IMR-90 (cell line): ENCODE data around the gene PHC2. TPM values are rescaled to one million over a fixed set of nuclear protein-coding genes. Genes with fewer than 3 reads are reported as not detected.

Source experiments
- ATAC-seq: fragments of 200-7000 bp; cut with Tn5 transposase; 2 replicates; pipeline ENCODE4 v1.9.1; 2020; ENCODE audit warnings: low read depth, mild to moderate bottlenecking, moderate library complexity
- BruUV-seq: library from RNA; stranded (reverse); fragments of 400-500 nt; replicated peaks from 2 replicates; lab custom pipeline; 2021; lab: Mats Ljungman, UMichigan
- CTCF ChIA-PET: fragments of 300-600 bp; formaldehyde crosslinking; extraction: SDS; loops from one replicate; lab custom pipeline; 2021; ENCODE audit warnings: antibody characterized with exemption; lab: Yijun Ruan, JAX
- POLR2A ChIA-PET: fragments of 300-600 bp; sonication (Branson Sonifier 250); formaldehyde crosslinking; loops from one replicate; lab custom pipeline; 2022; ENCODE audit warnings: antibody characterized with exemption; ENCODE audit not compliant: unreplicated experiment; lab: Charles Lee
- DNase-seq: peaks from one replicate; pipeline ENCODE4 v3.0.0; 2013
- H2AFZ ChIP-seq: replicated peaks from 2 replicates; pipeline ENCODE3; 2013; ENCODE audit warnings: low read length, mild to moderate bottlenecking; ENCODE audit not compliant: poor library complexity
- H2AK5ac ChIP-seq: 2 replicates; pipeline ENCODE4 v1.6.1; 2013; ENCODE audit warnings: low read depth, low read length, inconsistent platforms
- H2AK9ac ChIP-seq: replicated peaks from 2 replicates; pipeline ENCODE3; 2013; ENCODE audit warnings: mild to moderate bottlenecking, low read depth, low read length, moderate library complexity; ENCODE audit not compliant: poor library complexity
- H2BK120ac ChIP-seq: 2 replicates; pipeline ENCODE4 v1.6.1; 2013; ENCODE audit warnings: low read depth, low read length, inconsistent platforms
- H2BK15ac ChIP-seq: 3 replicates; pipeline ENCODE4 v1.6.1; 2013; ENCODE audit warnings: low read depth, low read length, inconsistent platforms
- H2BK20ac ChIP-seq: 2 replicates; pipeline ENCODE4 v1.6.1; 2013; ENCODE audit warnings: low read depth, mild to moderate bottlenecking, inconsistent platforms, low read length, moderate library complexity
- H2BK5ac ChIP-seq: 2 replicates; pipeline ENCODE4 v1.6.1; 2013; ENCODE audit warnings: mild to moderate bottlenecking, low read depth, low read length, inconsistent platforms; ENCODE audit not compliant: poor library complexity, severe bottlenecking
- H3K14ac ChIP-seq: replicated peaks from 2 replicates; pipeline ENCODE4 v1.6.1; 2013; ENCODE audit warnings: low read depth, low read length, inconsistent platforms
- H3K18ac ChIP-seq: 2 replicates; pipeline ENCODE4 v1.6.1; 2013; ENCODE audit warnings: low read depth, low read length, control low read depth
- H3K23ac ChIP-seq: 2 replicates; pipeline ENCODE4 v1.6.1; 2013; ENCODE audit warnings: low read depth, low read length, inconsistent platforms
- H3K27ac ChIP-seq: 2 replicates; pipeline ENCODE4 v1.5.1; 2013; ENCODE audit warnings: mild to moderate bottlenecking, control low read depth, low read length; ENCODE audit not compliant: insufficient read depth
- H3K27me3 ChIP-seq: 2 replicates; pipeline ENCODE4 v1.6.1; 2013; ENCODE audit warnings: low read length; ENCODE audit not compliant: control insufficient read depth, insufficient read depth
- H3K36me3 ChIP-seq: 2 replicates; pipeline ENCODE4 v1.6.1; 2013; ENCODE audit warnings: low read length, mixed read lengths; ENCODE audit not compliant: control insufficient read depth, insufficient read depth
- H3K4ac ChIP-seq: 2 replicates; pipeline ENCODE4 v1.6.1; 2013; ENCODE audit warnings: low read depth, low read length, inconsistent platforms
- H3K4me1 ChIP-seq: 2 replicates; pipeline ENCODE4 v1.6.1; 2013; ENCODE audit warnings: low read length, mixed read lengths; ENCODE audit not compliant: control insufficient read depth, insufficient read depth
- H3K4me2 ChIP-seq: 2 replicates; pipeline ENCODE4 v1.6.1; 2013; ENCODE audit warnings: low read depth, mild to moderate bottlenecking, control low read depth, low read length, moderate library complexity
- H3K4me3 ChIP-seq: 2 replicates; pipeline ENCODE4 v1.5.1; 2013; ENCODE audit warnings: low read depth, mild to moderate bottlenecking, control low read depth, low read length, moderate library complexity; ENCODE audit not compliant: insufficient read depth
- H3K56ac ChIP-seq: 2 replicates; pipeline ENCODE4 v1.6.1; 2013; ENCODE audit warnings: low read length, inconsistent platforms; ENCODE audit not compliant: insufficient read depth; ENCODE audit errors: extremely low read depth
- H3K79me1 ChIP-seq, 2 experiments: 2 replicates each; pipeline ENCODE4 v1.6.1; 2013; ENCODE audit warnings: low read length in 2 of 2, inconsistent platforms in 1 of 2, low read depth in 1 of 2
- H3K9ac ChIP-seq: 2 replicates; pipeline ENCODE4 v1.6.1; 2013; ENCODE audit warnings: low read depth, low read length, control low read depth
- H3K9me1 ChIP-seq: 2 replicates; pipeline ENCODE4 v1.6.1; 2013; ENCODE audit warnings: low read length, inconsistent platforms; ENCODE audit not compliant: insufficient read depth
- H3K9me3 ChIP-seq: 2 replicates; pipeline ENCODE4 v1.6.1; 2013; ENCODE audit warnings: low read length; ENCODE audit not compliant: control insufficient read depth, insufficient read depth
- H4K20me1 ChIP-seq: 2 replicates; pipeline ENCODE4 v1.6.1; 2013; ENCODE audit warnings: low read length, inconsistent platforms; ENCODE audit not compliant: insufficient read depth
- H4K5ac ChIP-seq: 2 replicates; pipeline ENCODE4 v1.6.1; 2013; ENCODE audit warnings: mild to moderate bottlenecking, low read depth, low read length, control low read depth
- H4K8ac ChIP-seq, 2 experiments: 2 replicates each; pipeline ENCODE4 v1.6.1; 2013; ENCODE audit warnings: low read depth in 2 of 2, low read length in 2 of 2, control low read depth in 1 of 2, inconsistent platforms in 1 of 2
- H4K91ac ChIP-seq: 2 replicates; pipeline ENCODE4 v1.6.1; 2013; ENCODE audit warnings: low read depth, low read length, inconsistent platforms; ENCODE audit not compliant: insufficient read depth
- BHLHE40 ChIP-seq: fragments of 150-350 bp; IDR thresholded peaks from 2 replicates; pipeline ENCODE4 v1.6.1; 2016; ENCODE audit warnings: mild to moderate bottlenecking, low read depth, low read length
- CEBPB ChIP-seq: IDR thresholded peaks from 2 replicates; pipeline ENCODE4 v1.6.1; 2012; ENCODE audit warnings: low read depth, low read length, improper control_type of control experiment
- CHD1 ChIP-seq: IDR thresholded peaks from 2 replicates; pipeline ENCODE4 v1.6.1; 2012; ENCODE audit warnings: low read depth, low read length, improper control_type of control experiment
- MAZ ChIP-seq: IDR thresholded peaks from 2 replicates; pipeline ENCODE4 v1.6.1; 2012; ENCODE audit warnings: low read depth, mild to moderate bottlenecking, low read length, improper control_type of control experiment, moderate library complexity, borderline replicate concordance
- MXI1 ChIP-seq: IDR thresholded peaks from 2 replicates; pipeline ENCODE4 v1.6.1; 2012; ENCODE audit warnings: low read depth, mild to moderate bottlenecking, low read length, moderate library complexity, borderline replicate concordance
- NFE2L2 ChIP-seq: fragments of 150-350 bp; IDR thresholded peaks from 2 replicates; pipeline ENCODE4 v1.6.1; 2016; ENCODE audit warnings: low read depth, mild to moderate bottlenecking, low read length
- POLR2A ChIP-seq: IDR thresholded peaks from 2 replicates; pipeline ENCODE4 v1.6.1; 2012; ENCODE audit warnings: mild to moderate bottlenecking, low read depth, low read length
- RAD21 ChIP-seq: IDR thresholded peaks from 2 replicates; pipeline ENCODE4 v1.6.1; 2012; ENCODE audit warnings: low read length, improper control_type of control experiment
- RFX5 ChIP-seq: IDR thresholded peaks from 2 replicates; pipeline ENCODE4 v1.8.0; 2012; ENCODE audit warnings: low read depth, mild to moderate bottlenecking, low read length, moderate library complexity
- WGBS, 2 experiments: methylation state at CpG; one replicate each; pipeline versions ENCODE4 v1.1.5 to v1.1.7; 2013; ENCODE audit warnings: missing lambda C conversion rate in 2 of 2; ENCODE audit not compliant: insufficient read length in 1 of 2; ENCODE audit errors: extremely low coverage in 2 of 2; 5-methylcytosine and 5-hydroxymethylcytosine counted together
- dilution Hi-C: fragments of 300-500 bp; cut with HindIII; formaldehyde crosslinking; loops from one replicate; pipeline ENCODE4 v1.14.3; 2018; ENCODE audit warnings: low sequenced_read_pairs; ENCODE audit not compliant: unreplicated experiment
- in situ Hi-C: fragments of 300-500 bp; cut with MboI; formaldehyde crosslinking; loops from 3 replicates; pipeline ENCODE4 v1.14.3; 2019; ENCODE audit warnings: low sequenced_read_pairs, inconsistent platforms, mixed read lengths
- intact Hi-C: fragments of 100-400 bp; cut with micrococcal nuclease; formaldehyde crosslinking; loops from 2 replicates; pipeline ENCODE4 v1.10.0; 2022
- polyA plus RNA-seq, 3 experiments: library from polyadenylated mRNA; depleted of rRNA; stranded (reverse); fragments of >200 nt; gene quantifications; 2 replicates each; pipeline ENCODE4 v1.2.3, GENCODE V29; 2012; ENCODE audit warnings: low replicate concordance in 1 of 3
- total RNA-seq: library from RNA; depleted of rRNA; stranded (reverse); fragments of >200 nt; gene quantifications from 2 replicates; pipeline ENCODE4 v1.2.3, GENCODE V29; 2012
- TF ChIP-seq, protein P1 (sequence below): fragments of 150-350 bp; IDR thresholded peaks from 2 replicates; pipeline ENCODE4 v1.6.1; 2017; ENCODE audit warnings: mild to moderate bottlenecking, antibody characterized with exemption, low read length, low read depth

The PHC2 gene
- total and polyA plus RNA-seq, 2 of the 4 experiments (the other 2 are of a cell fraction): 46.4 to 98.1 TPM

DNA sequence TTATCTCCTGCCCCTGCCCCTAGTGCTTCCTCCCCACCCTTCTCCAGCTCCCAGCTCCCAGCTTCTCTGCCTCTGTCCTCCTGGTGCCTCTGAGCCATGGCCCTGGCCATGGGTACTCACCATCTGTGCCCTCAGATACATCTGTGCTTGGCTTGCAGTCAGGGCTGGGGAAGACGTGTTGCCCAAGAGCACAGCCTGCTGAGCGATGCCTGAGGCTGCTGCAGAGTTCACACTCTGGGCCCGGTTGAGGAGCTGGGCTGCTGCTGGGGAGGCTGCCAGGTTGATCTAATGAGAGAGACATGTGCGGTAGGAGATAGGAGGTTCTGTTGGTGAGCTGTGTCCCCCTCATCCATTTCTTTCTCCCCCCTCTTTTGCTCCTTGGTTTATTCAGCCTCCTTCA, 60.6 kb downstream of the PHC2 start (continued):
- TF ChIP-seq RAD21: peak; percentile 13; the same call in 1 of the 2 replicates

DNA sequence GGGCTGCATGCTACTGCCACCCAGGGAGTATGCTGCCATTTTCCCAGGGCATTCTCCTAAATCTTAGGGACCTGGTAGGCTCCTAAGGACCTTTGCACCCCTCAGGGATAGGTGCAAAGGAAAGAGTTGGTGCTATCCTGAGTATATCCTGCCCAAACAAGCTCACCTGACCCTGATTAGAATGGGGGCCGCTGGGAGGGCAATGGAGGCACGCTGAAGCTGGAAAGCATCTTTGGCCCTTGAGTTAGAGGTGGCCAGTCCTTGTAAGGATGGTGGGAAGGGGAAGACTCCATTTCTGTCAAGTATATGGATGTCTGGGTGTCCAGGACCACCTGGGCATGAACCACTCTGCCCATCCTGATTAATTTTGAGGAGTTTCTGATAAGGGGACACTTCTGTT, 61.1 kb downstream of the PHC2 start:
- Histone ChIP-seq H3K4me2 (no peak overlapping the region), H3K14ac (no peak overlapping the region), H3K9me1 (peaks cover 16% of the 10 kb centered on the region), H3K27ac (no peak overlapping the region), H3K4me3 (no peak overlapping the region), H4K5ac (no peak overlapping the region), H3K4me1 (peaks cover 30% of the 10 kb centered on the region), H3K18ac (no peak overlapping the region), H3K4ac (no peak overlapping the region), H2AK5ac (no peak overlapping the region; the same call in 1 of the 2 replicates), H3K56ac (no peak overlapping the region), H2BK15ac (0 out of 3 replicates have a peak overlapping the region, but pooled peaks have one; percentile 1), H3K9me3 (no peaks in the 10 kb centered on the region), H2BK5ac (no peak overlapping the region), H3K36me3 (peaks cover 10% of the 10 kb centered on the region; the same call in 1 of the 2 replicates), H2AFZ (no peak overlapping the region), H3K23ac (no peak overlapping the region), H4K20me1 (no peaks in the 10 kb centered on the region; the same call in 1 of the 2 replicates), H2BK20ac (no peak overlapping the region), H2AK9ac (no peak overlapping the region), H3K79me1 (peaks cover 4 to 12% of the 10 kb centered on the region in 2 experiments; a peak in 2 of 4 replicates), H3K9ac (no peak overlapping the region), H4K8ac (no peak overlapping the region), H3K27me3 (no peaks in the 10 kb centered on the region), H4K91ac (no peak overlapping the region), H2BK120ac (no peak overlapping the region)
- ATAC-seq (no peak), DNase-seq (no peak)
- intact Hi-C loops: loop anchor here (5.0 to 10.0 kb wide), 4 partner anchors 42 to 275 kb away; no protein-coding TSS in a partner anchor
- no TSS peak for BruUV-seq
- POLR2A ChIA-PET: no interaction called here
- dilution Hi-C loops: no loop called here
- in situ Hi-C loops: loop anchor here (5.0 kb wide), 2 partner anchors 72 to 88 kb away; no protein-coding TSS in a partner anchor
- CTCF ChIA-PET: interaction anchor here (3.0 kb wide), 1 partner anchor 74 kb away, joined by 10 read pairs; no protein-coding TSS in a partner anchor
- 100% methylated on average over 1 of the region's 2 CpGs; no CpG with 5 or more reads in 1 of the 2 experiments for whole genome bisulfite sequencing, 2 experiments
- TF ChIP-seq BHLHE40 (no peak), CEBPB (no peak), MXI1 (no peak), POLR2A (no peak), RAD21 (no peak), RFX5 (no peak), MAZ (no peak), CHD1 (no peak), NFE2L2 (no peak)
- TF ChIP-seq, protein P1, sequence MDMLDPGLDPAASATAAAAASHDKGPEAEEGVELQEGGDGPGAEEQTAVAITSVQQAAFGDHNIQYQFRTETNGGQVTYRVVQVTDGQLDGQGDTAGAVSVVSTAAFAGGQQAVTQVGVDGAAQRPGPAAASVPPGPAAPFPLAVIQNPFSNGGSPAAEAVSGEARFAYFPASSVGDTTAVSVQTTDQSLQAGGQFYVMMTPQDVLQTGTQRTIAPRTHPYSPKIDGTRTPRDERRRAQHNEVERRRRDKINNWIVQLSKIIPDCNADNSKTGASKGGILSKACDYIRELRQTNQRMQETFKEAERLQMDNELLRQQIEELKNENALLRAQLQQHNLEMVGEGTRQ: no peak
